Measurements from ENCODE around the gene ITSN1.

ITSN1 gene

DNA sequence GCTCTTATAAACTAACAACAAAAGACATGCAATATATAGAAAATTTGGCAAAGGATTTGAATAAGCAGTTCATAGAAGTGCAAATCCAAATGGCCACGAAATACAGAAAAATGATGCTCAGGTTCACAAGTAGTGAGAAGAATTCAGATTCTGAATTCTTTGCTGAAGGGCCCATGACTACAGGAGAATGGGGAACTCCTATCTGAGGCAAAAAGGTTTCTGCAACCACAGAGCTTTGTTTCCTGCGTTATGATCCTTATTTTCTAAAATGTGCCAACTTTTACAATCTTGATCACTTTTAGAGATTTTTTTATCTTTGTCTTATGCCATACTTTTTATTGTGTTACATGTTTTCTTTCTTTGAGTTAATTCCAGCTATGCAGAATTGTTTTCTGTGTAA is 91.3 kb downstream of the ITSN1 start:
- TF ChIP-seq, protein P1, sequence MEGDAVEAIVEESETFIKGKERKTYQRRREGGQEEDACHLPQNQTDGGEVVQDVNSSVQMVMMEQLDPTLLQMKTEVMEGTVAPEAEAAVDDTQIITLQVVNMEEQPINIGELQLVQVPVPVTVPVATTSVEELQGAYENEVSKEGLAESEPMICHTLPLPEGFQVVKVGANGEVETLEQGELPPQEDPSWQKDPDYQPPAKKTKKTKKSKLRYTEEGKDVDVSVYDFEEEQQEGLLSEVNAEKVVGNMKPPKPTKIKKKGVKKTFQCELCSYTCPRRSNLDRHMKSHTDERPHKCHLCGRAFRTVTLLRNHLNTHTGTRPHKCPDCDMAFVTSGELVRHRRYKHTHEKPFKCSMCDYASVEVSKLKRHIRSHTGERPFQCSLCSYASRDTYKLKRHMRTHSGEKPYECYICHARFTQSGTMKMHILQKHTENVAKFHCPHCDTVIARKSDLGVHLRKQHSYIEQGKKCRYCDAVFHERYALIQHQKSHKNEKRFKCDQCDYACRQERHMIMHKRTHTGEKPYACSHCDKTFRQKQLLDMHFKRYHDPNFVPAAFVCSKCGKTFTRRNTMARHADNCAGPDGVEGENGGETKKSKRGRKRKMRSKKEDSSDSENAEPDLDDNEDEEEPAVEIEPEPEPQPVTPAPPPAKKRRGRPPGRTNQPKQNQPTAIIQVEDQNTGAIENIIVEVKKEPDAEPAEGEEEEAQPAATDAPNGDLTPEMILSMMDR (conservative IDR thresholded peaks at IDR 0.05): no peak
- no peak overlapping the region for H3K27ac ChIP-seq

DNA sequence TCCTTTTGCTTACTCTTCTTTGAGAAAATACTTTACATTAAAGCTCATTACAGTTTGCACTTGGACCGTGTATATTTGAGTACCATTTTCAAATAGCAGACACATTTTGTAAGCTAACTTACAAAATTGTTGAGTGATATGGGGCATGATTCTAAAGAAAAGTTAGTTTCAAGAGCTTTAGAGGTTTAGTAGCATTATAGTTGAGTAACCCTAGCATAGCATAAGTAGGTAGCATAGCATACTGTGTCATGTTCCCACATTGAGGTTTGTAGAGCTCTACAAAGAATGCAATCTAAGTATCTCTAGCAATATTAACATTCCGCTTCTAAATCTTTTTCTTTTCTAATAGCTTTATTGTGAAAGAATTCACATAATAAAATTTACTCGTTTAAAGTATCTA is 92.0 kb downstream of the ITSN1 start:
- H3K27ac ChIP-seq: no peak overlapping the region
- TF ChIP-seq, protein P1 (conservative IDR thresholded peaks at IDR 0.05): no peak

DNA sequence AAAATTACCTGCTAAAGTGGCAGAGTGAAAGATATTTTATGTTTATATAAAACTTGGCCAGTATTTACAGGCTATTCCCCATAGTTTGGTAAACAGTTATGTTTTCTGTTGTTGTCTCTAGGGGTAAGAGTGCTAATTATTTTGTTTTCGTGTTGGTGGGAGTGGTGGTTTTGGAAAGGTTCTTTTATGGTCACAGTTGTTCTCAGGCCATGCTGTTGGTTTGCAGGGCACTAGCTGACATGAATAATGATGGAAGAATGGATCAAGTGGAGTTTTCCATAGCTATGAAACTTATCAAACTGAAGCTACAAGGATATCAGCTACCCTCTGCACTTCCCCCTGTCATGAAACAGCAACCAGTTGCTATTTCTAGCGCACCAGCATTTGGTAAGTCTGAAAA is 92.5 kb downstream of the ITSN1 start:
- no peak overlapping the region for H3K27ac ChIP-seq
- TF ChIP-seq, protein P1 (conservative IDR thresholded peaks at IDR 0.05): no peak

DNA sequence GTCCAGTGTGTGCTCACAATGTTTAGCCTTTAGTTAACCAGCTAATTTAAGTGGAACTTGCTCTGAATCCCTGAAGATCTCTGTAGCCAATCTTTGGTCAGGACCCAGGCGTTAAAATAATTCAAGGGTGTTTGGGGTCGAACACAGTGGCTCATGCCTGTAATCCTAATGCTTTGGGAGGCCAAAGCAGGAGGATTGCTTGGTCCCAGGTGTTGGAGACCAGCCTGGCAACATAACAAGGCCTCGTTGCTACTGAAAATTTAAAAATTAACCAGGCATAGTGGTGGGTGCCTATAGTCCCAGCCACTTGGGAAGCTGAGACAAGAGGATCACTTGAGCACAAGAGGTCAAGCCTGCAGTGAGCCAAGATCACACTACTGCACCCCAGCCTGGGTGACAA is 94.3 kb downstream of the ITSN1 start:
- no peak overlapping the region for H3K27ac ChIP-seq
- TF ChIP-seq, protein P1 (conservative IDR thresholded peaks at IDR 0.05): no peak

DNA sequence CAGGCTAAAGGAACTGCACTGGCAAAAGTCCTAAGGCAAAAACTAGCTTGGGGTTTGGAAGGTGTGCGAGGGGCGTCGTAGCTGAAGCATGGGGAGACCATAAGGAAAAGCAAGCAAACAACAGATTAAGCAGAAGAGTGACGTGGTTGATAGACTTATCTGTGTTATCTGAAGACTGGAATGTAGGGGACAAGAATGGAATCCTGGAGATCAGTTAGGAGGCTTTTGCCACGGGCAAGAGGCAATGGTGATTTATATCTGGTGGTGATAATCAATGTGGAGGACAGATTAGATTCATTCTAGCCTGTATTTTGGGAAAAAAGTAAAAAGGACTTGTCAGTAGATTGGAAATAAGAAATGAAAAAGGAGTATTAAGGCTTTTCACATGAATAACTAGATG is 97.4 kb downstream of the ITSN1 start:
- TF ChIP-seq, protein P1 (conservative IDR thresholded peaks at IDR 0.05): no peak
- H3K27ac ChIP-seq: no peak overlapping the region

DNA sequence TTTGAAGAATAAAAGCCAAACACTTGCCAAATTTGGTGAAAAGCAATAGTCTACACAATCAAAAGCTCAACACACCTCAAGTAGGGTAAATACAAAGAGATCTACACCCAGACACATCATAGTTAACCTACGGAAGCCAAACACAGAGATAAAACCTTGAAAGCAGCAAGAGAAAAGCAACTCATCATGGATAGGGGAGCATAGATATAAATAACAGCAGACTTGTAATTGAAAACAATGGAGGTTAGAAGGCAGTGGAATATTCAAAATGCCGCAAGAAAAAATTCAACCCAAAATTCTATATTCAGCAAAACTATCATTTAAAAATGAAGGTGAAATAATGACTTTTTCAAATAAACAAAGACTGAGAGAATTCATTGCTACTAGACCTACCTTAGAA is 105.1 kb downstream of the ITSN1 start:
- TF ChIP-seq, protein P1 (conservative IDR thresholded peaks at IDR 0.05): no peak
- no peak overlapping the region for H3K27ac ChIP-seq

DNA sequence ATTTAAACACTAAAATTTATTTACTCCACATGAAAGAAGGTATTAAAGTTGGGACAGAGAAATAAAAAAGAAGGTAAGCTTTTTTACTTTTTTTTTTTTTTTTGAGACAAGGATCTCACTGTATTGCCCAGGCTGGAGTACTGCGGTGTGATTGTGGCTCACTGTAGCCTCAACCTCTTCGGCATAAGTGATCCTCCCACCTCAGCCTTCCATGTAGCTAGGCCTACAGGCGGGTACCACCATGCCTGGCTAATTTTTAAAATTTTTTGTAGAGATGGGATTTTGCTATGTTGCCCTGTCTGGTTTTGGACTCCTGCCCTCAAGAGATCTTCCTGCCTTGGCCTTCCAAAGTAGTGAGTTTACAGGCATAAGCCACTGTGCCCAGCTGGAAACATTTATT is 106.6 kb downstream of the ITSN1 start:
- TF ChIP-seq, protein P1 (conservative IDR thresholded peaks at IDR 0.05): no peak
- H3K27ac ChIP-seq: no peak overlapping the region

DNA sequence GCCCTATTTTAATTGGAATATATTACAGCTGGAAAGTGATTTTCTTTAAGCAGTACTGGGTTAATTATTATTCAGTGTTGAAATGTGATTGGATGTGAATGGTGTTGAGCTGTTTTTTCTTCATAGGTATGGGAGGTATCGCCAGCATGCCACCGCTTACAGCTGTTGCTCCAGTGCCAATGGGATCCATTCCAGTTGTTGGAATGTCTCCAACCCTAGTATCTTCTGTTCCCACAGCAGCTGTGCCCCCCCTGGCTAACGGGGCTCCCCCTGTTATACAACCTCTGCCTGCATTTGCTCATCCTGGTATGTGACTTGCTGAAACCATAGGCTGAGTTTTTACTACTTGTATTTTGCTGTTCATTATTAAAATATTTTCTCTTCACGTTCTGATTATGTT is 107.7 kb downstream of the ITSN1 start:
- TF ChIP-seq, protein P1 (conservative IDR thresholded peaks at IDR 0.05): no peak
- H3K27ac ChIP-seq: no peak overlapping the region

Measured in VCaP (cell line).